Esophagus squamous epithelium (tissue), 5 donors: ENCODE data around the gene CYB5R3. TPM values are rescaled to one million over a fixed set of nuclear protein-coding genes. Genes with fewer than 3 reads are reported as not detected.

ENCODE experiments used
- DNase-seq: peaks from one replicate; lab custom pipeline; 2025; lab: John Stamatoyannopoulos, UW
- H3K27ac ChIP-seq, 4 donors: fragments of 200-600 bp; sonication (generic); one replicate each; pipeline ENCODE4 v1.5.1; 2016 to 2019; ENCODE audit warnings: mild to moderate bottlenecking in 1 of 4
- H3K27me3 ChIP-seq, 4 donors: fragments of 200-600 bp; sonication (generic); 1 replicate in 3 of 4; 2 replicates in 1 of 4; pipeline versions ENCODE4 v1.5.1 to v1.6.0; 2017 to 2021; ENCODE audit warnings: antibody characterized with exemption in 1 of 4
- H3K36me3 ChIP-seq, 3 donors: fragments of 200-600 bp; sonication (generic); one replicate each; pipeline ENCODE4 v1.5.1; 2016 to 2019
- H3K4me1 ChIP-seq, 3 donors: fragments of 200-600 bp; sonication (generic); one replicate each; pipeline ENCODE4 v1.5.1; 2017 to 2019
- H3K4me3 ChIP-seq, 4 donors: fragments of 200-600 bp; sonication (generic); 1 replicate in 3 of 4; 2 replicates in 1 of 4; pipeline ENCODE4 v1.5.1; 2016 to 2019; ENCODE audit warnings: mild to moderate bottlenecking in 2 of 4, moderate library complexity in 1 of 4
- H3K9me3 ChIP-seq, 3 donors: fragments of 200-600 bp; sonication (generic); one replicate each; pipeline ENCODE4 v1.5.1; 2016 to 2019
- CTCF ChIP-seq, 6 experiments: fragments of 450-650 bp in 4 of 6; fragments of 200-600 bp in 2 of 6; sonication (generic) in 2 of 6; IDR thresholded peaks; one replicate each; pipeline ENCODE4 v1.5.1; 2016 to 2019; ENCODE audit warnings: antibody characterized with exemption in 6 of 6, mild to moderate bottlenecking in 4 of 6, moderate library complexity in 4 of 6
- POLR2A ChIP-seq, 4 donors: fragments of 450-650 bp; IDR thresholded peaks; one replicate each; pipeline ENCODE4 v1.6.1; 2017; ENCODE audit warnings: antibody characterized with exemption in 4 of 4, mild to moderate bottlenecking in 4 of 4, moderate library complexity in 3 of 4
- WGBS, 2 donors: methylation state at CpG; one replicate each; pipeline ENCODE4 v1.1.5; 2018; 5-methylcytosine and 5-hydroxymethylcytosine counted together
- intact Hi-C: fragments of 100-400 bp; cut with DNase I; formaldehyde crosslinking; loops from one replicate; pipeline ENCODE4 v1.15.0; 2022
- total RNA-seq, 4 donors: library from RNA; depleted of rRNA; stranded (reverse); fragments of >200 nt; gene quantifications; one replicate each; pipeline ENCODE4 v1.1.0, GENCODE V29; 2016
- donor health status: DM: yes; HTN: yes; CAD: no.

The CYB5R3 gene
- total RNA-seq, 4 donors from 2014 or later = 49.5 to 81.6 (median 71.7) TPM

DNA sequence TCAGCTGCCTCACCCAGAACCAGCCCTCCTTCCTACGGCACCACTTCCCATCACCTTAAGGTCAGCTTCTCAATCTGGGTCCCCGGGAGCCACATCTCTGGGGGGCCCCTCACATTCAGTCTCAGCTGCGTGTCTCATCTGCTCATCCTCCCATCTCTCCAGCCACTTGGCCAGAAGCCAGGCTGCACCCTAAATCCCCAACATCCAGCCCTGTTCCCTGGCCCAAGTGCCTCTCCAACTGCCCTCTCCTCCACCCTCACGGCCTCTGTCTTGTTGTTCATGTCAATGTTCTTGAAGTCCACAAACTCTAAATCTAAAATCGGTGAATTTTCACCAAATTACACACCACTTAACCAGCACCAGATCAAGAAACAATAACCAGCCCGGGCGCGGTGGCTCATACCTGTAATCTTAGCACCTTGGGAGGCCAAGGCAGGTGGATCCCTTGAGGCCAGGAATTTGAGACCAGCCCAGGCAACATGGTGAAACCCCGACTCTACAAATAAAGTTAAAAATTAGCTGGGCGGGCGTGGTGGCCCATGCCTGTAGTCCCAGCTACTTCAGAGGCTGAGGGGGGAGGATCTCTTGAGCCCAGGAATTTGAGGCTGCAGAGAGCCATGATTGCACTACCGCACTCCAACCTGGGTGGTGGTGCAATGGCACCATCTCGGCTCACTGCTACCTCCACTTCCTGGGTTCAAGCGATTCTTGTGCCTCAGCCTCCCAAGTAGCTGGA is 37.7 kb upstream of the CYB5R3 start:
- H3K4me3 ChIP-seq = no peak overlapping the region
- WGBS, 2 donors = 73 to 82% methylated on average over 7 to 11 of the region's 14 CpGs
- TF ChIP-seq POLR2A (IDR thresholded peaks at IDR 0.05) = no peak
- TF ChIP-seq CTCF (IDR thresholded peaks at IDR 0.05) = no peak
- H3K27me3 ChIP-seq = no peaks in the 10 kb centered on the region
- H3K9me3 ChIP-seq = no peaks in the 10 kb centered on the region
- no peak for DNase-seq
- peaks cover 0 to 10% (median 0%) of the 10 kb centered on the region in 3 donors for H3K36me3 ChIP-seq
- H3K27ac ChIP-seq = peak overlapping the region; percentile 54 to 95 (median 88)
- peaks cover 34 to 96% (median 76%) of the 10 kb centered on the region in 3 donors for H3K4me1 ChIP-seq
- intact Hi-C loops = no loop called here

DNA sequence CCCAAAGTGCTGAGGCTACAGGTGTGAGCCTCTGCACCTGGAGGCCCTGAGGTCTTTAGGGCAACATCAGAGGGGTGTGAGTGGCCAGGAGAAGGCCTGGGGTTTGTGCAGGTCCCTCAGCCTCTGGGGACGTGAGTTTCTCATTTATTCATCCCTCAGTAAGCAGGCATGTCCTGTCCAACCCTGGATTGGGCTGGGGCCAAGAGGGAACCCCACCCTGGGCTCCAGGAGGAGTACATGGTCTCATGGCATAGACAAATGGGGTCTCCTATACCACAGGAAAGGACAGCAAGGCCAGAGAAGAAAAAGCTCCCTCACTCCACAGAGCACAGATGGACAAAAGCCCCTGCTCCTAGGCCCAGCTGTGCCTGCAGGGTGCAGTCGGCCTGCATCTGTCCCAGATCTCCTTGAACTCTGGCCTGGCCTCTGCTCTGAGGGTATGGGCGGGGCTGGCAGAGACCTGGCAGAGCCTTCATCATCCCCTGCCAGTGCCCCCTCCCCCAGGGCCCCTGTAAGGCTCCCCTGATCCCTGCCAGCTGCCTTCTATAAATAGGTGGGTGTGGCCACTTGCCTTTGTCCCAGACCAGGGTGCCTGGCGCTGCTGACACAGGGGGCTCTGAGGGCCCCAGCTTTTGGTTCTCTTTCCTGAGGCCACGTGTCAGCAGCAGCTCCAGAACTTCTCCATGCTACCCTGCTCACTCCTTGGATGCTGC is 36.9 kb upstream of the CYB5R3 start:
- peaks cover 0 to 2% (median 0%) of the 10 kb centered on the region in 3 donors for H3K36me3 ChIP-seq
- DNase-seq = no peak
- H3K9me3 ChIP-seq = no peaks in the 10 kb centered on the region
- 18 to 31% methylated on average over 2 to 4 of the region's 5 CpGs for WGBS, 2 donors
- intact Hi-C loops = no loop called here
- H3K27ac ChIP-seq = peak overlapping the region; percentile 54 to 95 (median 88)
- H3K27me3 ChIP-seq = no peaks in the 10 kb centered on the region
- H3K4me1 ChIP-seq = peaks cover 34 to 92% (median 73%) of the 10 kb centered on the region in 3 donors
- TF ChIP-seq POLR2A (IDR thresholded peaks at IDR 0.05) = no peak
- no peak for TF ChIP-seq CTCF (IDR thresholded peaks at IDR 0.05)
- no peak overlapping the region for H3K4me3 ChIP-seq

GRCh38 chr22:42684462-42685195 is 35.4 kb upstream of the CYB5R3 start:
- WGBS, 2 donors = 78 to 84% methylated on average over 7 to 8 of the region's 11 CpGs
- TF ChIP-seq CTCF (IDR thresholded peaks at IDR 0.05) (no peak), POLR2A (IDR thresholded peaks at IDR 0.05) (peak in 1 of 4 donors; percentile 6)
- H3K4me1 ChIP-seq = peaks cover 34 to 93% (median 82%) of the 10 kb centered on the region in 3 donors
- no peaks in the 10 kb centered on the region for H3K9me3 ChIP-seq
- no peaks in the 10 kb centered on the region for H3K36me3 ChIP-seq
- no peak overlapping the region for H3K4me3 ChIP-seq
- intact Hi-C loops = no loop called here
- H3K27me3 ChIP-seq = no peaks in the 10 kb centered on the region
- no peak for DNase-seq
- H3K27ac ChIP-seq = peak overlapping the region; percentile 29 to 89 (median 88)

DNA sequence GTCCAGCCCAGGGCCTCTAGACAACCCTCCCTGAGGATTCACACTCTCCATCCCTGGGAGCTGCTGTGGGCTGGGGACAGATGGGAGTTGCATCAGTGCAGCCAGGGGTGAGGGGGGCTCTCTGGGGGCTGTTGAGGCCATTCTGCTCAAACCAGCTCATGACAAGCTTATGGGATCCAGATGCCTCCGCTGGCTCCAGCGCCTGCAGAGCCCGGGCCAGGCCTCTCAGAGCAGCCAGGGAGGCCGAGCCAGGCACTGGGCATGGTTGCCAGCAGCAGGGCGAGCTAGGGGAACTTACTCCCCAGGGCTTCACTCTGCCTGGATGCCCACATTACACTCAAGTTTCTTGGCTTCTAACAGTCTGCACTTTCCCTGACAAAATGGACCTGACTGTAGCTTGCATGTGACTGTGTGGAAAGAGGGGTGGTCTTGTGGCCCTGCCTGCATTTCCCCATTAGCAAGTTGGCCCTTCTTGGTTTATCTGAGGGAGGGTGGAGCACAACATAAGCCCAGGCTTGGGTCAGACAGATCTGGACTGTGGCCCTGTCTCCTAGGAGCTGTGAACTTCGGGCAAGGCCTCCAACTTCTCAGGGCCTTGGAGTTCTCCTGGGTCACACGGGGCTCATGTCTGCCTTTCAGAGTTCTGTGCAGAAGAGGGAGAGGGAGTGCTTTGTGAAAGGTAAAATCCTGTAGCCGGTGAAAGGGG is 34.5 kb upstream of the CYB5R3 start:
- no peak for TF ChIP-seq POLR2A (IDR thresholded peaks at IDR 0.05)
- no peak for TF ChIP-seq CTCF (IDR thresholded peaks at IDR 0.05)
- Histone ChIP-seq H3K4me1 (peaks cover 33 to 84% (median 76%) of the 10 kb centered on the region in 3 donors), H3K4me3 (no peak overlapping the region), H3K36me3 (no peaks in the 10 kb centered on the region), H3K27ac (peak overlapping the region; percentile 35 to 89 (median 88)), H3K27me3 (no peaks in the 10 kb centered on the region), H3K9me3 (no peaks in the 10 kb centered on the region)
- intact Hi-C loops = no loop called here
- no peak for DNase-seq
- 55 to 63% methylated on average over 2 to 4 of the region's 8 CpGs for WGBS, 2 donors
